GM18873 (cell line): ENCODE data around the gene CYP4F12.
"Not testable (repeated sequence)": the region's sequence is repeated elsewhere in the genome, so short reads cannot be mapped to it uniquely, and the experiment has no call there.

Source experiments
- ATAC-seq: cut with Tn5 transposase; IDR thresholded peaks from one replicate; pipeline ENCODE4 v1.9.1; 2021; ENCODE audit warnings: mild to moderate bottlenecking, moderate library complexity, moderate number of reproducible peaks; ENCODE audit not compliant: unreplicated experiment, low FRiP score

The CYP4F12 gene

GRCh38 chr19:15649526-15649925 is 23.4 kb upstream of the CYP4F12 start:
- ATAC-seq: no peak

- ATAC-seq: not testable (repeated sequence)
These were observed 22.8 kb upstream of the CYP4F12 start for GRCh38 chr19:15650123-15650522.

GRCh38 chr19:15651791-15652190 is 21.1 kb upstream of the CYP4F12 start:
- ATAC-seq: no peak

GRCh38 chr19:15652559-15653278 is 20.2 kb upstream of the CYP4F12 start:
- ATAC-seq: no peak

GRCh38 chr19:15656467-15656866 is 16.4 kb upstream of the CYP4F12 start:
- no peak for ATAC-seq

- no peak for ATAC-seq
These were observed 9.6 kb upstream of the CYP4F12 start for GRCh38 chr19:15663247-15663646.

- ATAC-seq: no peak
These were observed 6.7 kb upstream of the CYP4F12 start for GRCh38 chr19:15666186-15666585.

GRCh38 chr19:15666883-15667282 is 6.0 kb upstream of the CYP4F12 start:
- ATAC-seq: no peak

GRCh38 chr19:15669440-15669839 is 3.4 kb upstream of the CYP4F12 start:
- no peak for ATAC-seq

GRCh38 chr19:15669891-15670290 is 3.0 kb upstream of the CYP4F12 start:
- ATAC-seq: no peak

- no peak for ATAC-seq
These were observed 1.6 kb upstream of the CYP4F12 start for GRCh38 chr19:15671237-15671821.

GRCh38 chr19:15671891-15672579 is 852 bp upstream of the CYP4F12 start:
- ATAC-seq: no peak

GRCh38 chr19:15673176-15673654 is 328 bp downstream of the CYP4F12 start:
- no peak for ATAC-seq

GRCh38 chr19:15675560-15675959 is 2.7 kb downstream of the CYP4F12 start:
- ATAC-seq: no peak

GRCh38 chr19:15679089-15679488 is 6.2 kb downstream of the CYP4F12 start:
- ATAC-seq: no peak

- ATAC-seq: not testable (repeated sequence)
These were observed 7.0 kb downstream of the CYP4F12 start for GRCh38 chr19:15679865-15680264.

- ATAC-seq: no peak
These were observed 7.8 kb downstream of the CYP4F12 start for GRCh38 chr19:15680478-15681322.

- ATAC-seq: no peak
These were observed 10.5 kb downstream of the CYP4F12 start for GRCh38 chr19:15683411-15683810.

GRCh38 chr19:15684828-15685227 is 11.9 kb downstream of the CYP4F12 start:
- no peak for ATAC-seq

GRCh38 chr19:15696654-15697194 is 23.8 kb downstream of the CYP4F12 start:
- no peak for ATAC-seq
